Subcutaneous abdominal adipose tissue (tissue), 5 donors: Measurements from ENCODE around the gene CHDH.

Experiments used
- H3K27ac ChIP-seq: one replicate; pipeline ENCODE4 v1.7.0; 2013; ENCODE audit warnings: low read depth, mild to moderate bottlenecking, inconsistent platforms, low read length, moderate library complexity
- H3K27me3 ChIP-seq, 5 donors: one replicate each; pipeline ENCODE4 v1.7.0; 2013; ENCODE audit warnings: low read length in 5 of 5, inconsistent platforms in 1 of 5; ENCODE audit not compliant: control insufficient read depth in 5 of 5, insufficient read depth in 4 of 5
- H3K36me3 ChIP-seq, 5 donors: one replicate each; pipeline ENCODE4 v1.7.0; 2013; ENCODE audit warnings: low read length in 5 of 5; ENCODE audit not compliant: control insufficient read depth in 5 of 5, insufficient read depth in 5 of 5
- H3K4me1 ChIP-seq, 5 donors: one replicate each; pipeline ENCODE4 v1.7.0; 2013; ENCODE audit warnings: low read length in 5 of 5, mild to moderate bottlenecking in 3 of 5, moderate library complexity in 1 of 5; ENCODE audit not compliant: control insufficient read depth in 5 of 5, insufficient read depth in 5 of 5
- H3K4me3 ChIP-seq, 5 donors: one replicate each; pipeline ENCODE4 v1.7.0; 2013; ENCODE audit warnings: low read length in 5 of 5, low read depth in 1 of 5
- H3K9ac ChIP-seq, 5 donors: one replicate each; pipeline ENCODE4 v1.7.0; 2013; ENCODE audit warnings: low read length in 5 of 5, mild to moderate bottlenecking in 4 of 5, moderate library complexity in 3 of 5
- H3K9me3 ChIP-seq, 5 donors: one replicate each; pipeline ENCODE4 v1.7.0; 2013; ENCODE audit warnings: low read length in 5 of 5; ENCODE audit not compliant: control insufficient read depth in 5 of 5
- donor health status: healthy.
- donor health status: healthy.
- donor health status: healthy.
- donor health status: healthy.
- donor health status: healthy.

The CHDH gene

DNA sequence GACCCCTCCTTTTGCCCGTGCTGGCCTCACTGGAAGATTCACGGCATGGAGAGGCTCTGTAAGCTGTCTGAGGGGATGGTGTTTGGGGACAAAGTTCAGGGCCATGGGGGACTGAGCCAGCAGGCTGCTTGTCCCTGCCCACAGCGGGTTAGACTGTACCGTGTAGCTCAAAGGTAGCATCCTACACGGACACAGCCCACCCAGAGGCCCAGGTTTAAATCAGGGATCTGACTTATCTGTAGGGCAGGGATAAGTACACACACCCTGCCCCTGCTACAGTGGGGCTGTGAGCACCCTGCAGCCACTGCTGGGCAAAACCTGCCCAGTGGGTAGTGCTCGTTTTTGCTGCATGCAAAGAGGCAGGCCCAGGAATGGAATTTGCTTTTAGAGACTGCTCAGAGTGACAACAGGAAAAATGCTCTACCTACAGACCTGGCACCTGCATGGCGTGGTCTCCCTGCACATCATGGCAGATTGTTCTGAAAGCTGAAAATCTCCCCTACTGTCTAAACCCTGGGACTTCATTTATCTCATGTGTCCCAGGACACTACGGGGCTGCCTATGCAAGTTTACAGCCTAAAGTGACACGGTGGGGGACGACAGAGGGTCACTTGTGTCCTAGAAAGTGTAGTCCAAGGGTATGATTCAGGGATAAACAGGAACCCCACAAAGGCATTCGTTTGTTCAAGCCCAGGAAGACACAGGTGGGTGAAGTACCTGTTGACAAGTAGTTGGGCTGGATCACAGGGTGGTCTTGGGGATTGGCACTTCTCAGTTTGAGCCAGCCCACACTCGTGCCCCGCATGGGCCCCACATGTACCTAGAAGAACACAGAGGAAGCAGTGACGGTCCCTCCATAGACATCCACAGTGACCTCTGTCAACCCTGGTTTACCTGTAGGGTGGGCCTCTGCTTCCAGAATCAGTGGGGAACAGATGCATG is 27.7 kb downstream of the CHDH start:
- Histone ChIP-seq H3K27me3 (peaks cover 0 to 5% (median 0%) of the 10 kb centered on the region in 5 donors), H3K4me1 (no peaks in the 10 kb centered on the region), H3K9me3 (no peaks in the 10 kb centered on the region), H3K36me3 (no peaks in the 10 kb centered on the region), H3K4me3 (no peak overlapping the region), H3K9ac (no peak overlapping the region), H3K27ac (no peak overlapping the region)

DNA sequence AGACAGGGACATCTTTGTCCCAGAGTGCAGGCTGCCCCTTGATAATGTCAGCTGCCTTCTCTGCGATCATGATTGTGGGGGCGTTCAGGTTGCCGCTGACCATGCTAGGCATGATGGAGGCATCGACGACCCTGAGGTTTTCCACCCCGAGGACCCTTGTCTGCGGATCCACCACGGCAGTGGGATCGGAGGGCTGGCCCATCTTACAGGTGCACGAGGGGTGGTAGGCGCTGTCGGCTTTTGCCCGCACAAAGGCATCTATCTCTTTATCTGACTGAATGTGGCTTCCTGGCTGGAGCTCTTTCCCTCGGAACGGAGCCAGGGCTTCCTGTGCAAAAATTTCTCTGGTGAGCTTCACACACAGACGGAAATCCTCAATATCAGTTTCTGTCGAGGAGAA is 28.4 kb downstream of the CHDH start:
- no peak overlapping the region for H3K4me3 ChIP-seq
- no peak overlapping the region for H3K27ac ChIP-seq
- H3K27me3 ChIP-seq, result peaks cover 0 to 5% (median 0%) of the 10 kb centered on the region in 5 donors
- H3K9me3 ChIP-seq, result no peaks in the 10 kb centered on the region
- no peaks in the 10 kb centered on the region for H3K4me1 ChIP-seq
- H3K36me3 ChIP-seq, result no peaks in the 10 kb centered on the region
- no peak overlapping the region for H3K9ac ChIP-seq

DNA sequence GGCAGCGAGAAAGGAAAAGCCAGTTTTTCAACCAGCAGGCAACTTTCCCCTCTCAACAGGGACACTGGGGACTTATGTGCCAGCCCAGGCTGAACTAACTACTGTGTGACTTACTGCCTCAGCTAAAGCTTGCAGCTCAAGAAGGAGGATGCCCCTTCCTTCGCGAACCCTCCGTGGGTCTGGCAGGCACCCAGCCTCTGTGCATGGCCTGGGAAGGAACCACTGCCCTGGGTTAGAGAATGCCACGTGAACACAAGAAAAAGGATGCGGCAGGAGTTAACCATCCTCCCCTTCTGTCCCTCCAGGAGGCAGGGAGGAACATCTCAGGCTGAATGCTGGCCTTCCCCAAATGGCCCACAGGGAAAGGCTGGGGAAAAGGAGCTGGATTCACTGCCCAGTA is 29.0 kb downstream of the CHDH start:
- Histone ChIP-seq H3K9ac (no peak overlapping the region), H3K36me3 (no peaks in the 10 kb centered on the region)

DNA sequence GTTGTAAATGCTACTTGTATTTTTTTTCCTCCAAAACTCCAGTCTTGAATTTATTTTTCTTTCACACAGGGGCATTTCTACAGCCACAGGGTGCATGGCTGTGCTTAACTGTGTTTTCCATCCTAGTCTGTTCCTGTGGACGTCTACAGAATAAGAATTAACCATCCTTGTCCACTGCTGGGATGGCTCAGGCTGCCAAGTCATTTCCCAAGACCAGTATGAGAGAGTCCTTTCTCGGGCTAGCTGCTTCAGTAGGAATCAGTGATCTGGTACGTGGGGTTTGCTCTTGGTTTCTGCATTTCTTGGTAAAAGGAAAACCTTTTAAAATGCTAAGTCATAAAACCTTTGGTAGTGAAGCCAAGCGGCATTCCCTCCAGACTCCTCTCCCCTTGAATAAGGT is 29.8 kb downstream of the CHDH start:
- Histone ChIP-seq H3K27ac (no peak overlapping the region), H3K9me3 (no peaks in the 10 kb centered on the region), H3K4me1 (no peaks in the 10 kb centered on the region), H3K4me3 (no peak overlapping the region), H3K36me3 (no peaks in the 10 kb centered on the region), H3K9ac (no peak overlapping the region), H3K27me3 (peaks cover 0 to 5% (median 0%) of the 10 kb centered on the region in 5 donors)

More for the DNA sequence above, 29.0 kb downstream of the CHDH start:
- Histone ChIP-seq H3K4me1 (no peaks in the 10 kb centered on the region), H3K27me3 (peaks cover 0 to 5% (median 0%) of the 10 kb centered on the region in 5 donors), H3K27ac (no peak overlapping the region), H3K9me3 (no peaks in the 10 kb centered on the region), H3K4me3 (no peak overlapping the region)

DNA sequence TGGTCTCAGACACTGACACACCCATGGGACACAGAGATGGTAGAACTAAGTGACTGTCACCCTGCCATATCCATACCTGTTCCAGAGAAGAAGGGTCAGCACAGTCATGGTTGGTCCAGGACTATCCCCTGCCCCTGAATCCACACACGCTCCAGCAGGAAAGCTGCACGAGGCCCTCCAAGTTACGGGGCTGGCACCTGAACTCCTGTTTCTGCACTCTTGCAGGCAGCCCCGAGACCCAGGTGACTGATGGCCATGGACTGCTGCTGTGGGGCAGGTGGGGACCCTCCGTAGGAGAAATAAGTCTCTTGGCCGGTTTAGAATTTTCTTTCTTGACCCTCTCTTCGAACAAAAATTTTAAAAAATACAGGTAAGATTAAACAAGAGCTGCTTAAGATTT is 30.6 kb downstream of the CHDH start:
- no peaks in the 10 kb centered on the region for H3K36me3 ChIP-seq
- H3K27me3 ChIP-seq, result peaks cover 0 to 5% (median 0%) of the 10 kb centered on the region in 5 donors
- no peak overlapping the region for H3K4me3 ChIP-seq
- no peak overlapping the region for H3K9ac ChIP-seq
- no peak overlapping the region for H3K27ac ChIP-seq
- H3K4me1 ChIP-seq, result no peaks in the 10 kb centered on the region
- H3K9me3 ChIP-seq, result no peaks in the 10 kb centered on the region

DNA sequence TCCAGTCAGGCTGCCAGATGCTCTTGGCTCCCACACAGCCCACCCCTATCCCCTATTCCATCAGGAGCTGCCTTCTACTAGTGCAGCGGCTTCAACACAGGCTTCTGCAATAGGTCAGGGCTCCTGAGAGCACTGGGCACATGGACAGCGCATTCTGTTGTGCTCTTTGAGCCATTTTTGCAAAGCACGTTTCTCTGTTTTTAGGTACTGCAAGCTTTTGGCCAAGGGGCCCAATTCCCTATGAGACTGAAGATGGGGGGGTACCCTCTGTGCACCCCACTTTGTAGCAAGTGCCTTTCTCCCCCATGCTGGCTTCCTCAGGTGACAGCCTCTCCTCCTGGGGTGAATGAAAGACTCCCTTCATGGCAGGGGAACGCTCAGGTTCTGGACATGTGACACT is 31.2 kb downstream of the CHDH start:
- Histone ChIP-seq H3K4me3 (no peak overlapping the region), H3K36me3 (no peaks in the 10 kb centered on the region), H3K9ac (no peak overlapping the region), H3K4me1 (no peaks in the 10 kb centered on the region), H3K27me3 (peaks cover 0 to 5% (median 0%) of the 10 kb centered on the region in 5 donors), H3K9me3 (no peaks in the 10 kb centered on the region), H3K27ac (no peak overlapping the region)

DNA sequence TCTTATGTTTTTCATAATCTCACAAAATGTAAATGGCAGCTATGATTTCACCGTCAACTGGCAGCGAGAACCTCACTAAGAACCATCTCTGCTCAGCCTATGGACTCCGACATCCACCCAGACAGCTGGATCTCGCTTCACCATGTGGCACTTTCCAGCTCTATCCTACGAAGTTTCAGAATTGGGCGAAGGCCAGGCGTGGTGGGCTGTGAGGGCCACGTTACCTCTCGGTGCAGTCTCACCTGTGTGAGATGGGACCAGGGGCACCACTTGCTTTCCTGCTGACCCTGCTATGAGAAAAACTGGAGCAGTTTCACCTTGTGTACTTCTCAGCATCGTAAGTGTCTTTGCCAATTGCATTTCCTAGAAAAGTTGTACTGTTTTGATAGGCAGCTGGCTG is 32.3 kb downstream of the CHDH start:
- Histone ChIP-seq H3K9me3 (no peaks in the 10 kb centered on the region), H3K4me3 (no peak overlapping the region), H3K36me3 (no peaks in the 10 kb centered on the region), H3K4me1 (no peaks in the 10 kb centered on the region), H3K9ac (no peak overlapping the region), H3K27ac (no peak overlapping the region), H3K27me3 (peaks cover 0 to 5% (median 0%) of the 10 kb centered on the region in 5 donors)

DNA sequence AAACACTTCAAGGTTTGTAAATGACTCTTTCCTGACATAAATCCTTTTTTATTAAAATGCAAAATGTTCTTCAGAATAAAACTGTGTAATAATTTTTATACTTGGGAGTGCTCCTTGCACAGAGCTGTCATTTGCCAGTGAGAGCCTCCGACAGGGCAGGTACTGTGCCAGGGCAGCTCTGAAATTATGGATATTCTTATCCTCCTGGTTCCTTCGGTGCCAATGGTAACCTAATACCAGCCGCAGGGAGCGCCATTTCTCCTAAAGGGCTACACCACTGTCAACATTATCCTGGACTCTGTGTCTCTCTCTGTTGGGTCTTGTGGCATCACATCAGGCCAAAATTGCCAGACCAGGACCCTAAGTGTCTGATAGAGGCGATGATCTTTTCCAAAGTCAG is 33.0 kb downstream of the CHDH start:
- Histone ChIP-seq H3K27ac (no peak overlapping the region), H3K27me3 (peaks cover 0 to 5% (median 0%) of the 10 kb centered on the region in 5 donors), H3K4me1 (no peaks in the 10 kb centered on the region), H3K9me3 (no peaks in the 10 kb centered on the region), H3K36me3 (no peaks in the 10 kb centered on the region), H3K4me3 (no peak overlapping the region), H3K9ac (no peak overlapping the region)

DNA sequence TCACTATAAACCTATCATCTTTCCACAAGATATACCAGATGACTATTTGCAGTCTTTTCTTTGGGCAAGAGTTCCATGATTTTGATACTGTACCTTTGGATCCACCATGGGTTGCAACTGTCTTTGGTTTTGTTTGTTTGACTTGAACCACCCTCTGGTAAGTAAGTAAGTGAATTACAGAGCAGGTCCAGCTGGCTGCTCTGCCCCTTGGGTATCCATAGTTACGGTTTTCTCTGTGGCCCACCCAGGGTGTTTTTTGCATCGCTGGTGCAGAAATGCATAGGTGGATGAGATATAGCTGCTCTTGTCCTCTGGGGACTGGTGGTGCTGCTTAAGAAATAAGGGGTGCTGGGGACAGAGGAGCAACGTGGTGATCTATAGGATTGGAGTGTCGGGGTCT is 33.8 kb downstream of the CHDH start:
- Histone ChIP-seq H3K9me3 (no peaks in the 10 kb centered on the region), H3K9ac (no peak overlapping the region), H3K4me3 (no peak overlapping the region), H3K4me1 (no peaks in the 10 kb centered on the region), H3K27ac (no peak overlapping the region), H3K27me3 (peaks cover 0 to 5% (median 4%) of the 10 kb centered on the region in 5 donors), H3K36me3 (no peaks in the 10 kb centered on the region)

DNA sequence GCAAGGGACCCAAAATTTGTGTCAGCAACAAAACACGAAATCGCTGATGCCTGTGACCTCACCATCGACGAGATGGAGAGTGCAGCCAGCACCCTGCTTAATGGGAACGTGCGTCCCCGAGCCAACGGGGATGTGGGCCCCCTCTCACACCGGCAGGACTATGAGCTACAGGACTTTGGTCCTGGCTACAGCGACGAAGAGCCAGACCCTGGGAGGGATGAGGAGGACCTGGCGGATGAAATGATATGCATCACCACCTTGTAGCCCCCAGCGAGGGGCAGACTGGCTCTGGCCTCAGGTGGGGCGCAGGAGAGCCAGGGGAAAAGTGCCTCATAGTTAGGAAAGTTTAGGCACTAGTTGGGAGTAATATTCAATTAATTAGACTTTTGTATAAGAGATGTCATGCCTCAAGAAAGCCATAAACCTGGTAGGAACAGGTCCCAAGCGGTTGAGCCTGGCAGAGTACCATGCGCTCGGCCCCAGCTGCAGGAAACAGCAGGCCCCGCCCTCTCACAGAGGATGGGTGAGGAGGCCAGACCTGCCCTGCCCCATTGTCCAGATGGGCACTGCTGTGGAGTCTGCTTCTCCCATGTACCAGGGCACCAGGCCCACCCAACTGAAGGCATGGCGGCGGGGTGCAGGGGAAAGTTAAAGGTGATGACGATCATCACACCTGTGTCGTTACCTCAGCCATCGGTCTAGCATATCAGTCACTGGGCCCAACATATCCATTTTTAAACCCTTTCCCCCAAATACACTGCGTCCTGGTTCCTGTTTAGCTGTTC is 34.9 kb downstream of the CHDH start:
- no peak overlapping the region for H3K4me3 ChIP-seq
- H3K27me3 ChIP-seq, result peaks cover 0 to 8% (median 4%) of the 10 kb centered on the region in 5 donors
- H3K36me3 ChIP-seq, result no peaks in the 10 kb centered on the region
- H3K9me3 ChIP-seq, result no peaks in the 10 kb centered on the region
- no peak overlapping the region for H3K27ac ChIP-seq
- no peak overlapping the region for H3K9ac ChIP-seq
- no peaks in the 10 kb centered on the region for H3K4me1 ChIP-seq
